GM13976 (cell line): ENCODE data around the gene TRABD2B.

ENCODE experiments used
- DNase-seq: peaks from one replicate; pipeline ENCODE4 v3.0.0; 2012; ENCODE audit warnings: low spot score
- CTCF ChIP-seq: IDR thresholded peaks from 2 replicates; pipeline ENCODE4 v1.5.1; 2012; ENCODE audit warnings: borderline replicate concordance, mild to moderate bottlenecking; ENCODE audit not compliant: insufficient read depth; ENCODE audit errors: extremely low read depth, missing control alignments, control extremely low read depth
- in situ Hi-C: fragments of 300-500 bp; cut with MboI; formaldehyde crosslinking; loops from one replicate; pipeline ENCODE4 v1.12.0; 2022; ENCODE audit warnings: low sequenced_read_pairs, mixed read lengths, inconsistent platforms; ENCODE audit not compliant: unreplicated experiment

TRABD2B gene

GRCh38 chr1:47990286-47990685 is 6.9 kb downstream of the TRABD2B start:
- no peak for DNase-seq

GRCh38 chr1:47987601-47988000 is 9.6 kb downstream of the TRABD2B start:
- no peak for TF ChIP-seq CTCF
- in situ Hi-C loops, result no loop called here
- no peak for DNase-seq

More at GRCh38 chr1:47990286-47990685, 6.9 kb downstream of the TRABD2B start:
- in situ Hi-C loops, result no loop called here
- no peak for TF ChIP-seq CTCF

GRCh38 chr1:47986761-47987200 is 10.4 kb downstream of the TRABD2B start:
- DNase-seq, result no peak
- TF ChIP-seq CTCF, result no peak
- in situ Hi-C loops, result no loop called here

DNA sequence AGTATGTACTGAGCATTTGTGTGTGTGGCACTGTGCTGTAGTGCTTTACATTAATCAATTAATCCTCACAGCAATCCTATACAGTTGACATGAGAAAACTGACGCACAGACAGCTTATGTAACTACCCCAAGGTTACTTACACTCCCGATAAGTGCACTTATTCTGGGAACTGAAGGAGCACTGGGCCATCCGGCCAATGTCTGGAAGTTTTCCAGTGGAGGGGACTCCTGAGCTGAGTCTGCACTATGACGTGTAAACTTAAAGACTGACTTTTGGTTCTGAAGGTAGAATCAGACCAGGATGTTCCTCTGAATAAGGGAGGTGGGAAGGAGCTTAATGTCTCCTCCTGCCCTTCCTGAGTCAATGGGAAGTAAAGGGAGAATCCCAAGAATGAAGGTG is 12.2 kb downstream of the TRABD2B start:
- TF ChIP-seq CTCF, result no peak
- in situ Hi-C loops, result no loop called here
- no peak for DNase-seq

GRCh38 chr1:47984175-47984789 is 12.9 kb downstream of the TRABD2B start:
- in situ Hi-C loops, result no loop called here
- no peak for TF ChIP-seq CTCF
- DNase-seq, result no peak

GRCh38 chr1:47983691-47984090 is 13.5 kb downstream of the TRABD2B start:
- in situ Hi-C loops, result no loop called here
- DNase-seq, result no peak
- TF ChIP-seq CTCF, result no peak
